Measurements from ENCODE around the gene MKX. TPM values are rescaled to one million over a fixed set of nuclear protein-coding genes. Genes with fewer than 3 reads are reported as not detected.

MKX gene
- total RNA-seq, 4 donors from 2014 or later: 0.53 to 1.2 TPM; not detected in 2

- no peak for DNase-seq
- Histone ChIP-seq H3K9me3 (no peaks in the 10 kb centered on the region), H3K36me3 (no peaks in the 10 kb centered on the region), H3K27ac (no peak overlapping the region), H3K27me3 (no peaks in the 10 kb centered on the region), H3K4me1 (no peaks in the 10 kb centered on the region), H3K4me3 (no peak overlapping the region)
- intact Hi-C loops (cut with DNase I; ENCODE audit: low total_unique reads) (no loop called here), in situ Hi-C loops (cut with MboI; ENCODE audit: low sequenced_read_pairs in 4 of 4) (no loop called here)
- no peak for ATAC-seq
- TF ChIP-seq CTCF (IDR thresholded peaks at IDR 0.05 in 4 of 5, conservative IDR thresholded peaks at IDR 0.05 in 1 of 5) (no peak), POLR2A (IDR thresholded peaks at IDR 0.05) (no peak)
Measured at GRCh38 chr10:27646194-27646593, 99.4 kb downstream of the MKX start.

- H3K36me3 ChIP-seq: no peaks in the 10 kb centered on the region
- no peak for DNase-seq
- intact Hi-C loops (cut with DNase I; ENCODE audit: low total_unique reads): no loop called here
- no peaks in the 10 kb centered on the region for H3K27me3 ChIP-seq
- ATAC-seq: no peak
- H3K4me3 ChIP-seq: no peak overlapping the region
- no peak overlapping the region for H3K27ac ChIP-seq
- in situ Hi-C loops (cut with MboI; ENCODE audit: low sequenced_read_pairs in 4 of 4): no loop called here
- H3K9me3 ChIP-seq: no peaks in the 10 kb centered on the region
- no peaks in the 10 kb centered on the region for H3K4me1 ChIP-seq
- TF ChIP-seq CTCF (IDR thresholded peaks at IDR 0.05 in 4 of 5, conservative IDR thresholded peaks at IDR 0.05 in 1 of 5) (no peak), POLR2A (IDR thresholded peaks at IDR 0.05) (no peak)
Measured at GRCh38 chr10:27644307-27644939, 101.2 kb downstream of the MKX start.

- TF ChIP-seq CTCF (IDR thresholded peaks at IDR 0.05 in 4 of 5, conservative IDR thresholded peaks at IDR 0.05 in 1 of 5) (no peak), POLR2A (IDR thresholded peaks at IDR 0.05) (no peak)
- Histone ChIP-seq H3K4me1 (no peaks in the 10 kb centered on the region), H3K36me3 (no peaks in the 10 kb centered on the region), H3K27ac (no peak overlapping the region), H3K27me3 (no peaks in the 10 kb centered on the region), H3K9me3 (no peaks in the 10 kb centered on the region), H3K4me3 (no peak overlapping the region)
- DNase-seq (no peak), ATAC-seq (no peak)
- in situ Hi-C loops (cut with MboI; ENCODE audit: low sequenced_read_pairs in 4 of 4): no loop called here
- intact Hi-C loops (cut with DNase I; ENCODE audit: low total_unique reads): no loop called here
Measured at GRCh38 chr10:27643301-27643700, 102.3 kb downstream of the MKX start.

- intact Hi-C loops (cut with DNase I; ENCODE audit: low total_unique reads) (no loop called here), in situ Hi-C loops (cut with MboI; ENCODE audit: low sequenced_read_pairs in 4 of 4) (no loop called here)
- ATAC-seq (no peak), DNase-seq (no peak)
- H3K4me1 ChIP-seq: no peaks in the 10 kb centered on the region
- H3K27me3 ChIP-seq: no peaks in the 10 kb centered on the region
- no peak overlapping the region for H3K27ac ChIP-seq
- H3K4me3 ChIP-seq: no peak overlapping the region
- no peaks in the 10 kb centered on the region for H3K9me3 ChIP-seq
- no peak for TF ChIP-seq POLR2A (IDR thresholded peaks at IDR 0.05)
- TF ChIP-seq CTCF (IDR thresholded peaks at IDR 0.05 in 4 of 5, conservative IDR thresholded peaks at IDR 0.05 in 1 of 5): no peak
- H3K36me3 ChIP-seq: no peaks in the 10 kb centered on the region
Measured at GRCh38 chr10:27642023-27642589, 103.5 kb downstream of the MKX start.
